Left ventricle myocardium inferior (tissue), 1 donor: ENCODE measurements around the gene SETX. TPM values are rescaled to one million over a fixed set of nuclear protein-coding genes. Genes with fewer than 3 reads are reported as not detected.

ENCODE experiments used
- DNase-seq: peaks from one replicate; pipeline ENCODE4 v3.0.0-alpha.2; 2020
- H3K27ac ChIP-seq: fragments of 200-600 bp; replicated peaks from 2 replicates; pipeline ENCODE4 v1.8.0; 2021
- H3K27me3 ChIP-seq: fragments of 200-600 bp; 2 replicates; pipeline ENCODE4 v1.8.0; 2021; ENCODE audit warnings: low read depth
- H3K36me3 ChIP-seq: fragments of 200-600 bp; 2 replicates; pipeline ENCODE4 v1.8.0; 2021
- H3K4me1 ChIP-seq: fragments of 200-600 bp; 2 replicates; pipeline ENCODE4 v1.8.0; 2021
- H3K4me3 ChIP-seq: fragments of 200-600 bp; 2 replicates; pipeline ENCODE4 v1.8.0; 2021; ENCODE audit warnings: mild to moderate bottlenecking, moderate library complexity
- H3K9me3 ChIP-seq: fragments of 200-600 bp; replicated peaks from 2 replicates; pipeline ENCODE4 v1.8.0; 2021
- CTCF ChIP-seq: fragments of 200-600 bp; IDR thresholded peaks from 2 replicates; pipeline ENCODE4 v1.8.0; 2021; ENCODE audit warnings: antibody characterized with exemption, mild to moderate bottlenecking, borderline replicate concordance
- intact Hi-C: fragments of 100-400 bp; cut with micrococcal nuclease; formaldehyde crosslinking; loops from one replicate; pipeline ENCODE4 v1.11.0; 2022
- total RNA-seq: library from RNA; stranded (reverse); fragmentation: NEBNext Ultra II Directional; extraction: Animal tissue kit (Norgen Biotek cat#: 25700); gene quantifications from one replicate; pipeline ENCODE4 v1.2.1, GENCODE V29; 2021
- donor health status: DM: no; HTN: yes; CAD: no; lungs with severe emphysema.

Gene SETX
- total RNA-seq, 1 donor from 2014 or later, result 23.3 TPM

GRCh38 chr9:132214027-132214622 is 140.7 kb downstream of the SETX start:
- peak; percentile 41 for TF ChIP-seq CTCF
- Histone ChIP-seq H3K4me1 (peaks cover 14% of the 10 kb centered on the region), H3K27me3 (no peaks in the 10 kb centered on the region), H3K36me3 (no peaks in the 10 kb centered on the region), H3K9me3 (no peaks in the 10 kb centered on the region), H3K4me3 (no peak overlapping the region), H3K27ac (peak overlapping the region; percentile 79)
- DNase-seq, result peak; percentile 79
- intact Hi-C loops, result no loop called here

GRCh38 chr9:132211570-132211969 is 143.2 kb downstream of the SETX start:
- Histone ChIP-seq H3K4me3 (no peak overlapping the region), H3K36me3 (no peaks in the 10 kb centered on the region), H3K4me1 (peaks cover 14% of the 10 kb centered on the region), H3K9me3 (no peaks in the 10 kb centered on the region), H3K27ac (no peak overlapping the region), H3K27me3 (no peaks in the 10 kb centered on the region)
- TF ChIP-seq CTCF, result no peak
- intact Hi-C loops, result no loop called here
- no peak for DNase-seq

Other genes with a start within 250 kb of the SETX start
- gene NTNG2, start 192.9 kb downstream of the SETX start, total RNA-seq, result 1.9 TPM
- 16.2 TPM for gene TTF1, start 51.9 kb upstream of the SETX start, total RNA-seq
- 2.5 TPM for gene CFAP77, start 55.2 kb upstream of the SETX start, total RNA-seq
- gene BARHL1, start 227.6 kb upstream of the SETX start, total RNA-seq, result not detected